DOHH2 (cell line): ENCODE results near the gene TPM2.

Experiments used
- EZH2phosphoT487 ChIP-seq: fragments of 200-600 bp; sonication (generic); IDR thresholded peaks from 2 replicates; pipeline ENCODE4 v1.6.1; 2017; ENCODE audit warnings: borderline replicate concordance, mild to moderate bottlenecking, antibody characterized with exemption, low read length, moderate library complexity, mixed read lengths
- TF ChIP-seq, protein P1 (sequence below): fragments of 200-600 bp; sonication (generic); IDR thresholded peaks from one replicate; pipeline ENCODE4 v1.5.1; 2014; ENCODE audit warnings: antibody characterized with exemption, mild to moderate bottlenecking, low read depth, low read length; ENCODE audit not compliant: poor library complexity, severe bottlenecking

DNA sequence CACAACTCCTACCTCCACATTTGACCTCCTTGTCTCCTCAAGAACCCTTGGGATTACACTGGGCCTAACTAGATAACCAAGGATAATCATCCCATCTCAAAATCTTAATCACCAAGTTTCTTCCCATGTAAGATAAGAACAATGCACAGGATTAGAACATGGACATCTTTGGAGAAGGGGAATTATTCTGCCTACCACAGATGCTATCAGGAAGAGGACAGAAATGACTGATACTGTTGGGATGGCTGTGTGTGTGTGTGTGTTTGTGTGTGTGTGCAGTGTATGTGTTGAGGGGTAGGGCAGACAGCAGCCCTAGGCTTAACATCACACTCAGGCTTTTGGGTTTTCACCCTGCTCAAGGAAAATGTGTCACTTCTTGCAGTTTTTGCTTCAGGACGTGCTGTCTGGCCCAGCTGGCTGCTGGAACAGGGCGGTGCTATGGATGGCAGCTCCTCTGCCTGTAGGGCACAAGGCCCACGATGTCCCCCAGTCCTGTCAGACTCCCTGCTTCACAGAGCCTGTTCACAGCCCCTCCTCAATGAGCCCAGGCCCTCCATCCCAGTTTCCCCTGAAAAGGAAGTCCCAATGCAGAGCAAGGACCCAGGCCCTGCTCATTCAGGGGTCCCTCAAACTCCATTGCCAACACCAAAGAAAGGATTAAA is 8.3 kb downstream of the TPM2 start:
- TF ChIP-seq, protein P1, sequence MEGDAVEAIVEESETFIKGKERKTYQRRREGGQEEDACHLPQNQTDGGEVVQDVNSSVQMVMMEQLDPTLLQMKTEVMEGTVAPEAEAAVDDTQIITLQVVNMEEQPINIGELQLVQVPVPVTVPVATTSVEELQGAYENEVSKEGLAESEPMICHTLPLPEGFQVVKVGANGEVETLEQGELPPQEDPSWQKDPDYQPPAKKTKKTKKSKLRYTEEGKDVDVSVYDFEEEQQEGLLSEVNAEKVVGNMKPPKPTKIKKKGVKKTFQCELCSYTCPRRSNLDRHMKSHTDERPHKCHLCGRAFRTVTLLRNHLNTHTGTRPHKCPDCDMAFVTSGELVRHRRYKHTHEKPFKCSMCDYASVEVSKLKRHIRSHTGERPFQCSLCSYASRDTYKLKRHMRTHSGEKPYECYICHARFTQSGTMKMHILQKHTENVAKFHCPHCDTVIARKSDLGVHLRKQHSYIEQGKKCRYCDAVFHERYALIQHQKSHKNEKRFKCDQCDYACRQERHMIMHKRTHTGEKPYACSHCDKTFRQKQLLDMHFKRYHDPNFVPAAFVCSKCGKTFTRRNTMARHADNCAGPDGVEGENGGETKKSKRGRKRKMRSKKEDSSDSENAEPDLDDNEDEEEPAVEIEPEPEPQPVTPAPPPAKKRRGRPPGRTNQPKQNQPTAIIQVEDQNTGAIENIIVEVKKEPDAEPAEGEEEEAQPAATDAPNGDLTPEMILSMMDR, result no peak
- TF ChIP-seq EZH2phosphoT487, result no peak
